ENCODE data around the gene EGFR.
A peak's percentile ranks its signal among the peaks of the same experiment; 100 is the strongest.

The EGFR gene

GRCh38 chr7:54986716-54987115, 32.1 kb upstream of the EGFR start:
- H3K4me2 ChIP-seq (ENCODE audit: low read length) = no peak overlapping the region
- no peaks in the 10 kb centered on the region for H3K36me3 ChIP-seq (replicated peaks; ENCODE audit: low read depth, low read length)
- TF ChIP-seq CTCF (IDR thresholded peaks at IDR 0.05; ENCODE audit: low read depth, low read length) = no peak
- TF ChIP-seq EZH2phosphoT487 (IDR thresholded peaks at IDR 0.05; ENCODE audit: low read depth) = no peak

GRCh38 chr7:54987772-54988171, 31.0 kb upstream of the EGFR start:
- TF ChIP-seq CTCF (IDR thresholded peaks at IDR 0.05; ENCODE audit: low read depth, low read length) (no peak), EZH2phosphoT487 (IDR thresholded peaks at IDR 0.05; ENCODE audit: low read depth) (no peak)
- Histone ChIP-seq H3K9me3 (ENCODE audit: insufficient read depth, low read length) (no peaks in the 10 kb centered on the region), H3K9ac (ENCODE audit: low read length) (no peak overlapping the region), H3K79me2 (ENCODE audit: low read length) (no peaks in the 10 kb centered on the region), H3K27me3 (ENCODE audit: low read depth, low read length) (no peaks in the 10 kb centered on the region), H3K27ac (ENCODE audit: low read length) (no peak overlapping the region), H3K36me3 (replicated peaks; ENCODE audit: low read depth, low read length) (no peaks in the 10 kb centered on the region), H2AFZ (ENCODE audit: low read depth, low read length) (no peak overlapping the region), H3K4me1 (ENCODE audit: low read length) (peaks cover 27% of the 10 kb centered on the region), H4K20me1 (ENCODE audit: insufficient read depth, low read length) (no peaks in the 10 kb centered on the region), H3K4me3 (ENCODE audit: low read length) (no peak overlapping the region), H3K4me2 (ENCODE audit: low read length) (no peak overlapping the region)

More at GRCh38 chr7:54986716-54987115, 32.1 kb upstream of the EGFR start:
- Histone ChIP-seq H3K9me3 (ENCODE audit: insufficient read depth, low read length) (no peaks in the 10 kb centered on the region), H3K27ac (ENCODE audit: low read length) (no peak overlapping the region), H2AFZ (ENCODE audit: low read depth, low read length) (no peak overlapping the region), H3K9ac (ENCODE audit: low read length) (no peak overlapping the region), H4K20me1 (ENCODE audit: insufficient read depth, low read length) (no peaks in the 10 kb centered on the region), H3K27me3 (ENCODE audit: low read depth, low read length) (no peaks in the 10 kb centered on the region), H3K4me3 (ENCODE audit: low read length) (no peak overlapping the region), H3K79me2 (ENCODE audit: low read length) (no peaks in the 10 kb centered on the region), H3K4me1 (ENCODE audit: low read length) (peaks cover 27% of the 10 kb centered on the region)

- TF ChIP-seq EZH2phosphoT487 (IDR thresholded peaks at IDR 0.05; ENCODE audit: low read depth) = no peak
- TF ChIP-seq CTCF (IDR thresholded peaks at IDR 0.05; ENCODE audit: low read depth, low read length) = no peak
- no peak overlapping the region for H3K9ac ChIP-seq (ENCODE audit: low read length)
- H3K36me3 ChIP-seq (replicated peaks; ENCODE audit: low read depth, low read length) = no peaks in the 10 kb centered on the region
- H3K9me3 ChIP-seq (ENCODE audit: insufficient read depth, low read length) = no peaks in the 10 kb centered on the region
- no peak overlapping the region for H3K4me3 ChIP-seq (ENCODE audit: low read length)
- no peak overlapping the region for H2AFZ ChIP-seq (ENCODE audit: low read depth, low read length)
- peak overlapping the region; percentile 67; the same call in 1 of the 2 replicates for H3K4me2 ChIP-seq (ENCODE audit: low read length)
- no peak overlapping the region for H3K27ac ChIP-seq (ENCODE audit: low read length)
- peaks cover 33% of the 10 kb centered on the region for H3K4me1 ChIP-seq (ENCODE audit: low read length)
- H3K79me2 ChIP-seq (ENCODE audit: low read length) = no peaks in the 10 kb centered on the region
- no peaks in the 10 kb centered on the region for H3K27me3 ChIP-seq (ENCODE audit: low read depth, low read length)
- H4K20me1 ChIP-seq (ENCODE audit: insufficient read depth, low read length) = no peaks in the 10 kb centered on the region
Measured at GRCh38 chr7:54988516-54988915, 30.3 kb upstream of the EGFR start.

- Histone ChIP-seq H3K79me2 (ENCODE audit: low read length) (no peaks in the 10 kb centered on the region), H3K4me3 (ENCODE audit: low read length) (peak overlapping the region; percentile 28), H3K27ac (ENCODE audit: low read length) (peak overlapping the region; percentile 61), H4K20me1 (ENCODE audit: insufficient read depth, low read length) (no peaks in the 10 kb centered on the region), H3K4me2 (ENCODE audit: low read length) (peak overlapping the region; percentile 67), H3K27me3 (ENCODE audit: low read depth, low read length) (no peaks in the 10 kb centered on the region), H3K9me3 (ENCODE audit: insufficient read depth, low read length) (no peaks in the 10 kb centered on the region), H3K4me1 (ENCODE audit: low read length) (peaks cover 45% of the 10 kb centered on the region), H3K9ac (ENCODE audit: low read length) (peak overlapping the region; percentile 25; the same call in 1 of the 2 replicates), H3K36me3 (replicated peaks; ENCODE audit: low read depth, low read length) (no peaks in the 10 kb centered on the region), H2AFZ (ENCODE audit: low read depth, low read length) (peak overlapping the region; percentile 62)
- no peak for TF ChIP-seq EZH2phosphoT487 (IDR thresholded peaks at IDR 0.05; ENCODE audit: low read depth)
- no peak for TF ChIP-seq CTCF (IDR thresholded peaks at IDR 0.05; ENCODE audit: low read depth, low read length)
Measured at GRCh38 chr7:54989453-54990225, 29.2 kb upstream of the EGFR start.
